ENCODE data around the gene POLR3C.

The POLR3C gene

DNA sequence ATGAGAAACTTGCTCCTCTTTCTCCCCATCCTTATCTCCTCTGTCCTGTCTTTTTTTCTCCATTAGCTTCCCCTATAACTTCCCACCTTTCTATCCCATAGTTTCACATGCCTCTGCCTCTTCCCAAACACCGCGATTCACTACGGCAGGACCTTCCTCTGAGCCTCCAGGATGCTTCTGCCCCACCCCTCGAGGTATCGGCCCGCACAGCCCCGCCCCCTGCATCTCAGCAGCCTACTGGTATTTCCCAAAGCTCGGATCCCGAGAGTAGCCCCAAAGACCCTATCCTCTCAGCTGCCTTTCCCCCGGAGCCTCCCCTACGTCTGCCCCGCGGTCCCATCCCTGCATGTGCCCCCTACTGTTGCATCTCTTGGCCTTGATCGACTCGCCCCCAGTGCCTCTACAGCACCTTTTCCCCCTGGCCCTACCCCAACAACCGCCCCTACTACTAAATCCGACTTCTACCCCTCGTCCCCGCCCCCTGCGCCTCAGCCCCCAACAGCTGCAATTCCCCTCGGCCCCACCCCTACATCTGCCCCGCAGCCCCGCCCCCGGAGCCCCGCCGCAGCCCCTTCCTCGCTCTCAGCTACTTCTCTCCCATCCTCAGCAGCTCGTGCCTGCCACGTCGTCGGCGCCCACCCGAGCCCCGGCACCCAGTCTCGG lies 34.4 kb downstream of the POLR3C start:
- TF ChIP-seq, protein P1, sequence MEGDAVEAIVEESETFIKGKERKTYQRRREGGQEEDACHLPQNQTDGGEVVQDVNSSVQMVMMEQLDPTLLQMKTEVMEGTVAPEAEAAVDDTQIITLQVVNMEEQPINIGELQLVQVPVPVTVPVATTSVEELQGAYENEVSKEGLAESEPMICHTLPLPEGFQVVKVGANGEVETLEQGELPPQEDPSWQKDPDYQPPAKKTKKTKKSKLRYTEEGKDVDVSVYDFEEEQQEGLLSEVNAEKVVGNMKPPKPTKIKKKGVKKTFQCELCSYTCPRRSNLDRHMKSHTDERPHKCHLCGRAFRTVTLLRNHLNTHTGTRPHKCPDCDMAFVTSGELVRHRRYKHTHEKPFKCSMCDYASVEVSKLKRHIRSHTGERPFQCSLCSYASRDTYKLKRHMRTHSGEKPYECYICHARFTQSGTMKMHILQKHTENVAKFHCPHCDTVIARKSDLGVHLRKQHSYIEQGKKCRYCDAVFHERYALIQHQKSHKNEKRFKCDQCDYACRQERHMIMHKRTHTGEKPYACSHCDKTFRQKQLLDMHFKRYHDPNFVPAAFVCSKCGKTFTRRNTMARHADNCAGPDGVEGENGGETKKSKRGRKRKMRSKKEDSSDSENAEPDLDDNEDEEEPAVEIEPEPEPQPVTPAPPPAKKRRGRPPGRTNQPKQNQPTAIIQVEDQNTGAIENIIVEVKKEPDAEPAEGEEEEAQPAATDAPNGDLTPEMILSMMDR (IDR thresholded peaks at IDR 0.05; ENCODE audit: insufficient read depth, missing control alignments), result no peak
- no peak for FAIRE-seq
- DNase-seq (ENCODE audit: insufficient read length, low spot score), result no peak

DNA sequence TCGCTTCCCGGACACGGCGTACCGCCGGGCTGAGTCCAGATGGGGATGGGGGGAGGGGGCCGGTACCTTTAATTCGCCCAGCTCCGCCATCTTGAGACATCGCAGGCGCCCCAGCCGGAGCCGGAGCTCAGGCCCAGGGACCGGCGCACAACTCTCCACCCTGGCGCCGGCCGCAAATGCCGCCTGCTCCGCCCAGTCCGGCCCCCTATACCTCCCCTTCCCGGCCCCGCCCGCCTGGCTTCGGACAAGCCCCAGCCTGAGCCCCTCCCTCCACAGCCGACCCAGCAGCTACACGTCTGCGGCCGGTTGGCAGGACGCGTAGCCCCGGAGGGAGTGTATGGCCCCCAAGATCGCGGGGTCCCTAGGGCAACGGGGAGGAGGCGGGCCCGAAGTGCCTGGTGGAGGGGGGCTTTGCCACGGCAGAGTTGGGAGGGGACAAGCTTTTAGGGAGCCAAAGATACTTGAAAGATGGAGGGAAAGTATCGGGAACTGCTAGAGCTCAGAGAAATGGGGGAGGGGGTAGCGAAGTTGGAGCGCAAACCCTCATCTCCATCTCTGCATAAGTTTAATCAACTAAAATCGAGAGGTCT lies 35.0 kb downstream of the POLR3C start, which contains the start of gene PIAS3:
Gene PIAS3 (minus strand): TSS at position 181 of the 590 bp plus-strand sequence. CDS start 91 bp downstream, at position 90.
- FAIRE-seq (no peak), DNase-seq (ENCODE audit: insufficient read length, low spot score) (peak; percentile 94)
- TF ChIP-seq, protein P1 (IDR thresholded peaks at IDR 0.05; ENCODE audit: insufficient read depth, missing control alignments), result no peak

DNA sequence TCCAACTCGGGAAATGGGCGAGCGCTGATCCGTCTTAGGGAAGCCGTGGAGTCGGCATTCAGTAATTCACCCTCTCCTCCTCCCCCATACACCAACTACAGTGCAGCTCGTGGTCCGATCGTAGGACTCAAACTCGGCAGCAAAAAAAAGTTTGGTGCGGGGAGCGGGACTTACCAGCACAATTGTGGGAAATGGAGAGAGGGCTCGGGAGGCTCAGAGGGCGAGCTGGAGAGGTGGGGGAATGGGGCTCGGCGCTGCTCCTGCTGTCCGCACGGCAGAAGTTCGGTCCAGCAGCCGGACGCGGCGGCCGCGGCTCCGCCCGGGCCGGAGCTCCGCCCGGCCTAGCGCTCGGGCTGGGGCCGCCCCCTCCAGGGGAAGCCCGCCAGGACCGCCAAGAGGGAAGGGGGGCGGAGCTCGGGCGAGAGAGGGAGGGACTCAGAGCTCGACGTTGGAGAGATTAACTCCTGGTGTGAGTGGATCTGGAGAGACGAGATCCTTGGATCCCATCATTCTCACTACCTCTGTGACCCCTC lies 35.6 kb downstream of the POLR3C start:
- FAIRE-seq (no peak), DNase-seq (ENCODE audit: insufficient read length, low spot score) (peak; percentile 88)
- TF ChIP-seq, protein P1 (IDR thresholded peaks at IDR 0.05; ENCODE audit: insufficient read depth, missing control alignments), result no peak

DNA sequence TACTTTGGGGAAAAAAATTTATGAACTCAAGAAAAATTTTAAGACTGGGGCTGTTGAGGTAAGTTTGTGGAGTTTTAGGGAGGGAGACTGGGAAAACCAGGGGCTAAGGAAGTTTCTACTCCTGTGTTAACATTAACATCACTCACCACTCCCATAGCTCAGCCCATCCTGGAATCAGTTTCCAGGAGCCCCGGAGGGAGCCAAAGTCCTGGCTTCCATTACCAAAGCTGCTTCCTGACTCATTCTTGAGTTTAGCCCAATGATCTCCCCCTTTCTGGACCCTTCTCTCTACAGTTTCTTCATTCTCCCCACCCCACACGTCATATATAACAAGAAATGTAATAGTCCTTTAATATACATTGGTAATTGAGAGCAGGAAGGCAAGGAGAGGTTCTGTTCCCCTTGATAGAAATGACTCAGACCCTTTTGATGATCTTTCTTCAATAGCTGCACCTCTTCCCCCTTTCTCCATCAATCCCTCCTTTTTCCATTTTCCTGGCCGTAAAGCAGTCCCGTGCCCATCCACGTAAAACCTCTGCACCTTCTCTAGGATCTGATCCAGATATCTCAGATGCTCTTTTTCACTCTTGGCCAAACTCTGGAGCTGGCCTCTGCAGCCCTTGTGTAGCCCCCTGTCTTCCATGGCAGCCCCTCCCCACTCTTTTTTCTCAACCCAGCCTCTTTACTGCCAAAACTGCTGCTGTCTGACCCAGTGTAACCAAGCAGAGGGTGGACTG lies 39.5 kb downstream of the POLR3C start:
- no peak for FAIRE-seq
- no peak for DNase-seq (ENCODE audit: insufficient read length, low spot score)

DNA sequence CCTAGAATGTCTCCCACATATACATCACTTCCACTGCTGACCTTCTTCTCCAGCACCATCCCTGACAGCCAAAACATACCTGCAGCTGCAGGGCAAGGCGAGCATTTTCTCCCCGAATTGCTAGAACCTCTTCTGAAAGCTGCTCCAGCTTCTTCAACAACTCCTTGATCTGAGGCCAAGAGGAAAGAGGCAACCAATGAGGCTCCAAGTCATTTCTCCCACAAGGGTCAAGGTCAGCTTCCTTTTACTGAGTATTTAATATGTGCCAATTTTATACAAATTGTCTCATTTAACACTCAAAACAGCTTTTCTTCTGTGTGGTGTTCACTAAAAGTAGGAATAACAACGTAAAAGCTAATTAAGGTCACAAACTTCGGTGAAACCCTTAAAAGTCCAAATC lies 44.2 kb downstream of the POLR3C start:
- DNase-seq (ENCODE audit: insufficient read length, low spot score) (no peak), FAIRE-seq (no peak)
- TF ChIP-seq, protein P1 (IDR thresholded peaks at IDR 0.05; ENCODE audit: insufficient read depth, missing control alignments), result no peak

More for the DNA sequence above, 39.5 kb downstream of the POLR3C start:
- TF ChIP-seq, protein P1 (IDR thresholded peaks at IDR 0.05; ENCODE audit: insufficient read depth, missing control alignments), result no peak

DNA sequence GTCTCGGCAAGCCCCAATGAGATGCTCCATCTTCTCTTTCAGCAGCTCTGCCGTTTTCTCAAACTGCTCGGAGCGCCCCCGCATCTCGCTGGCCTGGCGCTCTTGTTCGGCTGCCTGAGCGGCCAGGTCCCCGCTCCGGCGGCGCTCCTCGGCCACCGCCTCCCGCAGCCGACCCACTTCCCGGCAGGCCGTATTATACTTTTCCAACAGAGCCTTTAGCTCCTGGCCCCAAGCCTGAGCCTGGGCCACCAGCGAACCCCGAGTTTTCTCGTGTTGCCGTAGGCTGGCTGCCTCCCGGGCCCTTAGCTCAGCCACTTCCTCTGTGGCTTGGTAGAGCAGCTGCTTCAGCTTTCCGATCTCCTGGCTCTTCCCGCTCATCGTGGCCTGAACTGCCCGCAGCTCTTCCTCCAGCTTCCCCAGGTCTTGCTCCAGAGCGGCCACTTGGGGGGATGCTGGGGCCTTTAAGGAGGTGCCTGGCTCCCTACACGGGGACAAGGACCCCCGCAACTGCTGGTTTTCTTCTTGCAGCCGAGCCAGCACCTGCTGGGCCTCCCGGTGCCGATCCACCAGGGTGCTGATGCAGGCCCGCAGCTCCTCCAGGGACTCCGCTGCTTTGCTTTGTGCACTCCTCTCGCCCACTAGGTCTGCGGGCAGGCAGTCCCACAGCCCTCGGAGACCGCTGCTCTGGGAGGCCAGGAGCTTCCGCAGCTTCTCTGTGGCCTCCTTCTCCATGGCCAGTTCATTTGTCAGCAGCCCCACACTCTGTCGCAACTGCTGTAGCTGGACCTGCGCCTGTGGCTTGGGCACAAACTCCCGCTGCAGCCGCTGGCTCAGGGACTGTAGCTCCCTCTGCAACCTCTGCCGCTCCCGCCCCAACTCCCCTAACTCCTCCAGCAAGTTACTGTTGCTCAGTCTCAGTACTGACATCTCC lies 48.3 kb downstream of the POLR3C start:
- FAIRE-seq, result no peak
- DNase-seq (ENCODE audit: insufficient read length, low spot score), result no peak
- TF ChIP-seq, protein P1 (IDR thresholded peaks at IDR 0.05; ENCODE audit: insufficient read depth, missing control alignments), result no peak

Measured in D721Med (cell line).